ENCODE data around the gene CXXC5.

The CXXC5 gene

GRCh38 chr5:139667001-139667729, 19.0 kb downstream of the CXXC5 start:
- no peak for DNase-seq

GRCh38 chr5:139667730-139668063, 19.5 kb downstream of the CXXC5 start:
- no peak for DNase-seq

- DNase-seq: peak; percentile 29
Measured at GRCh38 chr5:139668064-139668880, 20.1 kb downstream of the CXXC5 start.

GRCh38 chr5:139668924-139669661, 20.9 kb downstream of the CXXC5 start:
- no peak for DNase-seq

GRCh38 chr5:139669662-139670368, 21.7 kb downstream of the CXXC5 start:
- no peak for DNase-seq

- DNase-seq: no peak
Measured at GRCh38 chr5:139670369-139671095, 22.4 kb downstream of the CXXC5 start.

- no peak for DNase-seq
Measured at GRCh38 chr5:139671096-139671841, 23.1 kb downstream of the CXXC5 start.

- no peak for DNase-seq
Measured at GRCh38 chr5:139675213-139675612, 27.1 kb downstream of the CXXC5 start.

- DNase-seq: no peak
Measured at GRCh38 chr5:139675825-139676224, 27.7 kb downstream of the CXXC5 start.

GRCh38 chr5:139676406-139676805, 28.3 kb downstream of the CXXC5 start:
- DNase-seq: no peak

GRCh38 chr5:139676951-139677735, 29.0 kb downstream of the CXXC5 start:
- DNase-seq: no peak

- DNase-seq: no peak
Measured at GRCh38 chr5:139677736-139678613, 29.8 kb downstream of the CXXC5 start.

- no peak for DNase-seq
Measured at GRCh38 chr5:139678751-139679750, 30.9 kb downstream of the CXXC5 start.

- no peak for DNase-seq
Measured at GRCh38 chr5:139680368-139681111, 32.4 kb downstream of the CXXC5 start.

- DNase-seq: no peak
Measured at GRCh38 chr5:139681112-139681458, 32.9 kb downstream of the CXXC5 start.

- no peak for DNase-seq
Measured at GRCh38 chr5:139681466-139681865, 33.3 kb downstream of the CXXC5 start.
